ENCODE results near the gene VPS16.
A peak's percentile ranks its signal among the peaks of the same experiment; 100 is the strongest.

The VPS16 gene

GRCh38 chr20:2840138-2840966 lies at the start of gene VPS16, which contains the start of gene PCED1A:
Gene VPS16 (plus strand): TSS chr20:2840745. CDS start chr20:2840775, 30 bp downstream.
Gene PCED1A (minus strand): TSS chr20:2840655. CDS start chr20:2839912, 743 bp downstream.
- H3K27ac ChIP-seq: peak within 1 kb of the TSS; percentile 82
- TF ChIP-seq CTCF (conservative IDR thresholded peaks at IDR 0.05; ENCODE audit: low read depth): no peak
- POLR2A ChIA-PET (ENCODE audit: low non-redundant PET): interaction anchor here (0.5 to 0.6 kb wide), 2 partner anchors 67 to 233 kb away, joined by 3 read pairs; no protein-coding TSS in a partner anchor
- CTCF ChIA-PET: interaction anchor here (0.6 to 2.4 kb wide), 4 partner anchors 8 to 87 kb away, joined by 3 to 11 read pairs (median 4); no protein-coding TSS in a partner anchor
- DNase-seq (ENCODE audit: low spot score): peak; percentile 94

GRCh38 chr20:2793471-2793870 lies 47.1 kb upstream of the VPS16 start:
- no peak for TF ChIP-seq CTCF (conservative IDR thresholded peaks at IDR 0.05; ENCODE audit: low read depth)
- no peak for DNase-seq (ENCODE audit: low spot score)
- POLR2A ChIA-PET (ENCODE audit: low non-redundant PET): no interaction called here
- CTCF ChIA-PET: no interaction called here
- no peak overlapping the region for H3K27ac ChIP-seq

GRCh38 chr20:2794202-2794748 lies 46.3 kb upstream of the VPS16 start:
- ChIA-PET POLR2A (ENCODE audit: low non-redundant PET) (no interaction called here), CTCF (interaction anchor here (0.6 to 0.7 kb wide), 2 partner anchors 59 to 206 kb away, joined by 4 read pairs; no protein-coding TSS in a partner anchor)
- H3K27ac ChIP-seq: no peak overlapping the region
- DNase-seq (ENCODE audit: low spot score): no peak
- TF ChIP-seq CTCF (conservative IDR thresholded peaks at IDR 0.05; ENCODE audit: low read depth): no peak

- no peak overlapping the region for H3K27ac ChIP-seq
- no peak for DNase-seq (ENCODE audit: low spot score)
- POLR2A ChIA-PET (ENCODE audit: low non-redundant PET): no interaction called here
- CTCF ChIA-PET: interaction anchor here (0.6 to 0.7 kb wide), 3 partner anchors 60 to 205 kb away, joined by 3 to 4 read pairs (median 4); no protein-coding TSS in a partner anchor
- no peak for TF ChIP-seq CTCF (conservative IDR thresholded peaks at IDR 0.05; ENCODE audit: low read depth)
Observed at GRCh38 chr20:2794866-2795447, 45.6 kb upstream of the VPS16 start.

- ChIA-PET POLR2A (ENCODE audit: low non-redundant PET) (no interaction called here), CTCF (interaction anchor here (0.6 kb wide), 1 partner anchor 81 kb away, joined by 3 read pairs; no protein-coding TSS in a partner anchor)
- no peak overlapping the region for H3K27ac ChIP-seq
- no peak for DNase-seq (ENCODE audit: low spot score)
- no peak for TF ChIP-seq CTCF (conservative IDR thresholded peaks at IDR 0.05; ENCODE audit: low read depth)
Observed at GRCh38 chr20:2795451-2795850, 45.1 kb upstream of the VPS16 start.

GRCh38 chr20:2796011-2796660 lies 44.4 kb upstream of the VPS16 start:
- ChIA-PET CTCF (interaction anchor here (0.7 kb wide), 1 partner anchor 89 kb away, joined by 3 read pairs; no protein-coding TSS in a partner anchor), POLR2A (ENCODE audit: low non-redundant PET) (no interaction called here)
- no peak for TF ChIP-seq CTCF (conservative IDR thresholded peaks at IDR 0.05; ENCODE audit: low read depth)
- no peak overlapping the region for H3K27ac ChIP-seq
- no peak for DNase-seq (ENCODE audit: low spot score)
